ENCODE data around the gene THSD7A.

- TF ChIP-seq, protein P1, sequence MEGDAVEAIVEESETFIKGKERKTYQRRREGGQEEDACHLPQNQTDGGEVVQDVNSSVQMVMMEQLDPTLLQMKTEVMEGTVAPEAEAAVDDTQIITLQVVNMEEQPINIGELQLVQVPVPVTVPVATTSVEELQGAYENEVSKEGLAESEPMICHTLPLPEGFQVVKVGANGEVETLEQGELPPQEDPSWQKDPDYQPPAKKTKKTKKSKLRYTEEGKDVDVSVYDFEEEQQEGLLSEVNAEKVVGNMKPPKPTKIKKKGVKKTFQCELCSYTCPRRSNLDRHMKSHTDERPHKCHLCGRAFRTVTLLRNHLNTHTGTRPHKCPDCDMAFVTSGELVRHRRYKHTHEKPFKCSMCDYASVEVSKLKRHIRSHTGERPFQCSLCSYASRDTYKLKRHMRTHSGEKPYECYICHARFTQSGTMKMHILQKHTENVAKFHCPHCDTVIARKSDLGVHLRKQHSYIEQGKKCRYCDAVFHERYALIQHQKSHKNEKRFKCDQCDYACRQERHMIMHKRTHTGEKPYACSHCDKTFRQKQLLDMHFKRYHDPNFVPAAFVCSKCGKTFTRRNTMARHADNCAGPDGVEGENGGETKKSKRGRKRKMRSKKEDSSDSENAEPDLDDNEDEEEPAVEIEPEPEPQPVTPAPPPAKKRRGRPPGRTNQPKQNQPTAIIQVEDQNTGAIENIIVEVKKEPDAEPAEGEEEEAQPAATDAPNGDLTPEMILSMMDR (IDR thresholded peaks at IDR 0.05) = no peak
- TF ChIP-seq POLR2A (IDR thresholded peaks at IDR 0.05) = no peak
Observed at GRCh38 chr7:11434366-11434765, 397.6 kb downstream of the THSD7A start.

Data from lower leg skin (tissue), 3 donors.